H9 (cell line): ENCODE results near the gene ERAS. TPM values are rescaled to one million over a fixed set of nuclear protein-coding genes. Genes with fewer than 3 reads are reported as not detected.

Experiments used
- DNase-seq: peaks from one replicate; pipeline ENCODE4 v3.0.0-alpha.2; 2017
- H2AFZ ChIP-seq: one replicate; pipeline ENCODE4 v1.6.1; 2013; ENCODE audit warnings: mild to moderate bottlenecking, low read length, control low read depth, moderate library complexity
- H2AK5ac ChIP-seq: 2 replicates; pipeline ENCODE4 v1.6.1; 2013; ENCODE audit warnings: low read length, control low read depth, mixed read lengths; ENCODE audit not compliant: insufficient read length
- H2BK120ac ChIP-seq: one replicate; pipeline ENCODE4 v1.6.1; 2013; ENCODE audit warnings: low read depth, mild to moderate bottlenecking, low read length, control low read depth, inconsistent platforms; ENCODE audit not compliant: poor library complexity, severe bottlenecking
- H2BK12ac ChIP-seq: 2 replicates; pipeline ENCODE4 v1.6.1; 2013; ENCODE audit warnings: low read length, control low read depth, mixed read lengths, low read depth; ENCODE audit not compliant: insufficient read length
- H2BK15ac ChIP-seq: 2 replicates; pipeline ENCODE4 v1.6.1; 2013; ENCODE audit warnings: low read depth, low read length, control low read depth
- H2BK20ac ChIP-seq: one replicate; pipeline ENCODE4 v1.6.1; 2013; ENCODE audit warnings: low read depth, mild to moderate bottlenecking, low read length, control low read depth, inconsistent platforms; ENCODE audit not compliant: poor library complexity, severe bottlenecking
- H2BK5ac ChIP-seq: 2 replicates; pipeline ENCODE4 v1.6.1; 2013; ENCODE audit warnings: low read length, control low read depth, mixed read lengths; ENCODE audit not compliant: insufficient read length
- H3K14ac ChIP-seq: 2 replicates; pipeline ENCODE4 v1.6.1; 2013; ENCODE audit warnings: low read length, control low read depth; ENCODE audit not compliant: insufficient read depth
- H3K18ac ChIP-seq: 2 replicates; pipeline ENCODE4 v1.6.1; 2013; ENCODE audit warnings: low read depth, mild to moderate bottlenecking, mixed read lengths, low read length, control low read depth; ENCODE audit not compliant: insufficient read length
- H3K23ac ChIP-seq: 2 replicates; pipeline ENCODE4 v1.6.1; 2013; ENCODE audit warnings: low read length, control low read depth, mixed read lengths, low read depth; ENCODE audit not compliant: insufficient read length
- H3K23me2 ChIP-seq: 2 replicates; pipeline ENCODE4 v1.6.1; 2013; ENCODE audit warnings: low read depth, mild to moderate bottlenecking, mixed read lengths, low read length, control low read depth; ENCODE audit not compliant: insufficient read length, poor library complexity, severe bottlenecking
- H3K27ac ChIP-seq: 2 replicates; pipeline ENCODE4 v1.5.1; 2013; ENCODE audit warnings: low read length, control low read depth, mixed read lengths, low read depth; ENCODE audit not compliant: insufficient read length
- H3K27me3 ChIP-seq: 2 replicates; pipeline ENCODE4 v1.6.1; 2013; ENCODE audit warnings: low read length, control low read depth, inconsistent platforms; ENCODE audit not compliant: insufficient read depth
- H3K4ac ChIP-seq: 2 replicates; pipeline ENCODE4 v1.6.1; 2013; ENCODE audit warnings: low read depth, mild to moderate bottlenecking, control low read depth, inconsistent platforms, low read length, moderate library complexity
- H3K4me1 ChIP-seq: 2 replicates; pipeline ENCODE4 v1.6.1; 2013; ENCODE audit warnings: low read length, control low read depth, inconsistent platforms; ENCODE audit not compliant: insufficient read depth
- H3K4me2 ChIP-seq: 2 replicates; pipeline ENCODE4 v1.6.1; 2013; ENCODE audit warnings: low read length, control low read depth, mixed read lengths; ENCODE audit not compliant: insufficient read length, insufficient read depth
- H3K56ac ChIP-seq: 2 replicates; pipeline ENCODE4 v1.6.1; 2013; ENCODE audit warnings: low read depth, mild to moderate bottlenecking, mixed read lengths, low read length, control low read depth; ENCODE audit not compliant: insufficient read length
- H3K79me1 ChIP-seq: 2 replicates; pipeline ENCODE4 v1.6.1; 2013; ENCODE audit warnings: low read depth, mild to moderate bottlenecking, moderate library complexity, low read length, control low read depth, inconsistent platforms; ENCODE audit not compliant: insufficient read depth, poor library complexity, severe bottlenecking
- H3K79me2 ChIP-seq: 2 replicates; pipeline ENCODE4 v1.6.1; 2013; ENCODE audit warnings: low read length, control low read depth, inconsistent platforms; ENCODE audit not compliant: insufficient read depth
- H3K9ac ChIP-seq: 2 replicates; pipeline ENCODE4 v1.6.1; 2013; ENCODE audit warnings: low read length, control low read depth, mixed read lengths; ENCODE audit not compliant: insufficient read length; ENCODE audit errors: extremely low read depth
- H3K9me3 ChIP-seq: one replicate; pipeline ENCODE4 v1.6.1; 2013; ENCODE audit warnings: low read depth, low read length, inconsistent platforms; ENCODE audit not compliant: control insufficient read depth
- H3T11ph ChIP-seq: one replicate; pipeline ENCODE4 v1.6.1; 2013; ENCODE audit warnings: mild to moderate bottlenecking, low read length, control low read depth, inconsistent platforms
- H4K20me1 ChIP-seq: one replicate; pipeline ENCODE4 v1.6.1; 2013; ENCODE audit not compliant: control insufficient read depth, insufficient read length, insufficient read depth
- H4K5ac ChIP-seq: 2 replicates; pipeline ENCODE4 v1.6.1; 2013; ENCODE audit warnings: low read depth, mild to moderate bottlenecking, mixed read lengths, low read length, control low read depth; ENCODE audit not compliant: insufficient read length
- H4K8ac ChIP-seq: replicated peaks from 2 replicates; pipeline ENCODE4 v1.6.1; 2013; ENCODE audit warnings: low read length, control low read depth, mixed read lengths, low read depth; ENCODE audit not compliant: insufficient read length
- H4K91ac ChIP-seq: 2 replicates; pipeline ENCODE4 v1.6.1; 2013; ENCODE audit warnings: low read depth, mild to moderate bottlenecking, moderate library complexity, mixed read lengths, low read length, control low read depth; ENCODE audit not compliant: insufficient read length
- H3K27ac Mint-ChIP-seq, 3 experiments: 2 replicates in 2 of 3; 3 replicates in 1 of 3; pipeline ENCODE4 v1.8.0; 2020 to 2021; ENCODE audit warnings: mixed read lengths in 3 of 3, mild to moderate bottlenecking in 1 of 3, moderate library complexity in 1 of 3
- H3K27me3 Mint-ChIP-seq: 2 replicates; pipeline ENCODE4 v1.8.0; 2021; ENCODE audit warnings: low read depth, mild to moderate bottlenecking, moderate library complexity, mixed read lengths
- H3K36me3 Mint-ChIP-seq, 3 experiments: 2 replicates in 2 of 3; 3 replicates in 1 of 3; pipeline ENCODE4 v1.8.0; 2020 to 2021; ENCODE audit warnings: low read depth in 3 of 3, mixed read lengths in 3 of 3; ENCODE audit not compliant: insufficient read depth in 1 of 3
- H3K4me1 Mint-ChIP-seq, 2 experiments: 2 replicates each; pipeline ENCODE4 v1.8.0; 2020; ENCODE audit warnings: mixed read lengths in 2 of 2
- H3K4me3 Mint-ChIP-seq, 2 experiments: 2 replicates in 1 of 2; 3 replicates in 1 of 2; pipeline ENCODE4 v1.8.0; 2020 to 2021; ENCODE audit warnings: mild to moderate bottlenecking in 2 of 2, mixed read lengths in 2 of 2, moderate library complexity in 1 of 2
- H3K9me3 Mint-ChIP-seq, 2 experiments: 2 replicates in 1 of 2; 3 replicates in 1 of 2; pipeline ENCODE4 v1.8.0; 2020; ENCODE audit warnings: mild to moderate bottlenecking in 2 of 2, mixed read lengths in 2 of 2, moderate library complexity in 1 of 2
- WGBS: extraction: QIAGEN DNeasy Blood & Tissue Kit; methylation state at CpG from one replicate; pipeline ENCODE4 v1.1.7; 2013; ENCODE audit warnings: missing lambda C conversion rate, low lambda C conversion rate, mixed read lengths; ENCODE audit not compliant: insufficient read length; ENCODE audit errors: extremely low coverage; 5-methylcytosine and 5-hydroxymethylcytosine counted together
- total RNA-seq: library from RNA; stranded (reverse); gene quantifications from 2 replicates; pipeline ENCODE4 v1.2.1, GENCODE V29; 2021
- TF ChIP-seq, protein P1 (sequence below): fragments of 200-600 bp; sonication (generic); conservative IDR thresholded peaks from 3 replicates; pipeline ENCODE4 v1.8.0; 2021; ENCODE audit warnings: antibody characterized with exemption, mild to moderate bottlenecking

ERAS gene
- total RNA-seq, 1 experiment from 2014 or later: not detected

DNA sequence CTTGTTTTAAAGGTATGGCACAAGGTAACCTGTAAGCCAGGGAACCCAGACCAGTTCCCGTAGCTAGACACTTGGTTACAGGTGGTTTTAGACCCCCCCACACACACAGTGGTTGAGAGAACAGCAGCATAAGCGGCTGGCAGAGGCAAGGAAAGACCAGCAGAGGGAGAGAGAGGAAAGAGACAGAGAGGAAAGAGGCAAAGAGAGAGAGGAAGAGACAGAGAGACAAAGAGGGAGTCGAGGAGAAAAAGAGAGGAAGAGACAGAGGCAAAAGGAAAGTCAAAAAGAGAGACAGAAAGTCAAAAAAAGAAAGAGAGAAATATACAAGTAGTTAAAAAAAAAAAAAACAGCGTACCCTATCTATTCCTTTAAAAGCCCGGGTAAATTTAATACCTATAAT, 28.6 kb downstream of the ERAS start:
- Histone ChIP-seq H3K14ac (no peak overlapping the region), H3K27me3 (no peaks in the 10 kb centered on the region), H3K23ac (no peak overlapping the region), H4K5ac (no peak overlapping the region), H2BK20ac (no peak overlapping the region), H2BK12ac (no peak overlapping the region), H2BK5ac (no peak overlapping the region), H3K23me2 (no peaks in the 10 kb centered on the region), H2BK120ac (no peak overlapping the region), H3K79me1 (no peaks in the 10 kb centered on the region), H3K18ac (no peak overlapping the region), H2BK15ac (no peak overlapping the region), H3K4me1 (no peaks in the 10 kb centered on the region), H3K9ac (no peak overlapping the region), H3T11ph (no peak overlapping the region), H3K27ac (no peak overlapping the region), H2AFZ (no peak overlapping the region), H3K56ac (no peak overlapping the region), H2AK5ac (no peak overlapping the region), H3K79me2 (no peaks in the 10 kb centered on the region), H3K4ac (no peak overlapping the region), H4K91ac (no peak overlapping the region), H3K4me2 (no peak overlapping the region), H4K20me1 (no peaks in the 10 kb centered on the region), H4K8ac (no peak overlapping the region), H3K9me3 (peaks cover 6% of the 10 kb centered on the region)
- Mint-ChIP-seq H3K4me1 (peaks cover 6 to 8% of the 10 kb centered on the region in 2 experiments; a peak in 3 of 4 replicates), H3K27me3 (peaks cover 2% of the 10 kb centered on the region; the same call in 1 of the 2 replicates), H3K9me3 (peaks cover 68 to 70% of the 10 kb centered on the region in 2 experiments), H3K36me3 (peaks cover 16 to 18% (median 16%) of the 10 kb centered on the region in 3 experiments), H3K27ac (peak overlapping the region in 1 of 3 experiments; percentile 43; a peak in 2 of 7 replicates), H3K4me3 (no peak overlapping the region)
- DNase-seq: no peak
- TF ChIP-seq, protein P1, sequence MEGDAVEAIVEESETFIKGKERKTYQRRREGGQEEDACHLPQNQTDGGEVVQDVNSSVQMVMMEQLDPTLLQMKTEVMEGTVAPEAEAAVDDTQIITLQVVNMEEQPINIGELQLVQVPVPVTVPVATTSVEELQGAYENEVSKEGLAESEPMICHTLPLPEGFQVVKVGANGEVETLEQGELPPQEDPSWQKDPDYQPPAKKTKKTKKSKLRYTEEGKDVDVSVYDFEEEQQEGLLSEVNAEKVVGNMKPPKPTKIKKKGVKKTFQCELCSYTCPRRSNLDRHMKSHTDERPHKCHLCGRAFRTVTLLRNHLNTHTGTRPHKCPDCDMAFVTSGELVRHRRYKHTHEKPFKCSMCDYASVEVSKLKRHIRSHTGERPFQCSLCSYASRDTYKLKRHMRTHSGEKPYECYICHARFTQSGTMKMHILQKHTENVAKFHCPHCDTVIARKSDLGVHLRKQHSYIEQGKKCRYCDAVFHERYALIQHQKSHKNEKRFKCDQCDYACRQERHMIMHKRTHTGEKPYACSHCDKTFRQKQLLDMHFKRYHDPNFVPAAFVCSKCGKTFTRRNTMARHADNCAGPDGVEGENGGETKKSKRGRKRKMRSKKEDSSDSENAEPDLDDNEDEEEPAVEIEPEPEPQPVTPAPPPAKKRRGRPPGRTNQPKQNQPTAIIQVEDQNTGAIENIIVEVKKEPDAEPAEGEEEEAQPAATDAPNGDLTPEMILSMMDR: peak; percentile 48; the same call in 2 of the 3 replicates
- WGBS: no CpG with 5 or more reads among the region's 5 CpGs
